Measurements from ENCODE around the gene LATS1.
"Not testable (repeated sequence)": the region's sequence is repeated elsewhere in the genome, so short reads cannot be mapped to it uniquely, and the experiment has no call there.

The LATS1 gene

DNA sequence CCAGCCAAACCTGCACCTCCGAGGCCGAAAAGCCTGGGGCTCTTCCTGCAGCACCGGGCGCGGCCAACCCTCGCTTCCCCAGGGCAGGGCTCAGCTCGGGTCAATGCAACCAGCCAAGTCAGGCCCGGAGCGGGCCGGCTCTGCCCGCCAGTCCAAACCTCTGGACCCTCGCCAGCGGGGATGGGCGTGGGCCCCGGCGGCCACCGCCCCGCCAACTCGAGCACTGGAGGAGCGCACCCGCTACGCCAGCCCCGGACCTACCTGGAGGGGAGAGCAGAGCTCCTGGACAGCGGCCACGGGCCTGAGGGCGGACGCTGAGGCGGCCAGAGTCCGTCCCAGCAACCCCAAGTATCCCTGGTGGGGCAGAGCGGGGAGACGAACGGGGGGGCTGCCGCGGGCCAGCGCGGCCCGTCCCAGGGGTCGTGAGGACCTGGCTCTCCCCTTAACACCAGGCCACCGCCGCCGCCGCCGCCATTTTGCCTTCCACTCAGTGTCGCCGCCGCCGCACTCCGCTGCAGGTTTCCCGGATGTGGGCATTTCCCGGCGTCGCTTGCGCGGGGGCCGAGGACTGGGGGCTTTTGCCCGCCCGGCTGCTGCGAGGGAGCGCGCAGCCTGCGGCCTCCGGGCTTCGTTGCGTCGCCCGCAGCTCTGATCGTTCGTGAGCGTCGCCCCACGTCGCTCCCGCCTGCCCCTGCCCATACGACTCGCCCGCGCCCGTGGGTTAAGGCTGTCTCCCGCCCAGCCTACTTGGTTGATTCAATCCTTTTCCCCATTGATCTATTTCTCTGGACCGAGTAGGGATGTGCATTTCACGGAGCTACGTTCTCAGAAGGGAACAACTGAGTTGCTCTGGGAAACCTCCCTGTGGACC, at the start of gene LATS1:
LATS1 (minus strand) TSS at position 514 of the 871 bp plus-strand sequence. CDS start 15,975 bp downstream, outside the sequence.
- Mint-ChIP-seq H3K4me3 (peak within 1 kb of the TSS; percentile 98 to 100), H3K27me3 (no peaks in the 10 kb centered on the region), H3K9me3 (no peaks in the 10 kb centered on the region), H3K4me1 (peaks cover 18% of the 10 kb centered on the region), H3K27ac (peak within 1 kb of the TSS; percentile 97 to 98)
- DNase-seq = peak; percentile 91 to 93
- peak; percentile 94 for ATAC-seq

DNA sequence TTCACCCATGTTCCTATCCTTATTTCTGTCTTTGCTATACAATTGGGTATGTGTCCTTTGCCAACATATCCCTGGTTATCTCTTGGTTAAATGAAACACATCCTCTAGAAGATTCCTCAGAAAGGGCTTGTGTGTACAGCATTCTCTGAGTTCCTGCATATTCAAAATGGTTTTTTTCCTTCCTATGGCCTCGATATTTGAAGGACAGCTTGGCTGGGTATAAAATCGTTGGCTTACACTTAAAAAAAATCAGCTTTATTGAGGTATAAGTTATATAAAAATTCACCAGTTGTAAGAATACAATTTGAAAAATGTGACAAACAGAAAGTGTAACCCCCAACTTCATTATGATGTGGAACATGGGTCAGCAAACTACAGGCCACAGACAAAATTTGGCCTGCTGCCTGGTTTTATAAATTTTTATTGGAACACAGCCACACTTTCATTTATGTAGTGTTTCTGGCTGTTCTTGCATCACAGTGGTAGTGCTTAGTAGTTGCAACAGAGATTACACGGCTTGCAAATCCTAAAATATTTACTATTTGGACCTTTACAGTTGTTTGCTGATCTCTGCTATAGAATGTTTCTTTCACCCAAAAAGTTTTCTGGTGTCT, 48.4 kb upstream of the LATS1 start:
- Mint-ChIP-seq H3K4me1 (no peaks in the 10 kb centered on the region), H3K27ac (no peak overlapping the region), H3K4me3 (no peak overlapping the region), H3K9me3 (peaks cover 10 to 14% of the 10 kb centered on the region in 2 donors), H3K27me3 (no peaks in the 10 kb centered on the region)
- ATAC-seq (no peak), DNase-seq (no peak)

DNA sequence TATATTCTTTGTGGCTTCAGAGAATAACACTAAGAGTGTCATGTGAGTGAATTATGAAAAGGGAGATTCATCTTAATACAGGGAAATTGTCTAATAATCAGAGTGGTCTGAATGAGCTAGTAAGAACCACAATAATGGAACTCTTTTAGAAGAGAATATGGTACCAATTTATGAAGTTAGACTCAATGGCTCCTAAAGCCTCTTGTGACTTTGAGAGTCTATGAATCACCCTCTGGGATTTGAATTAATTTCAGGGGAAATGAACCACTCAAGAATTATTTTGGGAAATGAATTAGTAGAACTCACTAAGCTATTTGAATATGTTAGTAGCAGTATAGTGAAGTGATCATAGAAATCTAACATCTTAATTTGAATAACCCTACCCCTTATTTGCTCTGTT, 46.0 kb upstream of the LATS1 start:
- ATAC-seq = no peak
- Mint-ChIP-seq H3K9me3 (peaks cover 10 to 14% of the 10 kb centered on the region in 2 donors), H3K4me1 (no peaks in the 10 kb centered on the region), H3K27me3 (no peaks in the 10 kb centered on the region), H3K4me3 (no peak overlapping the region), H3K27ac (no peak overlapping the region)
- DNase-seq = no peak

DNA sequence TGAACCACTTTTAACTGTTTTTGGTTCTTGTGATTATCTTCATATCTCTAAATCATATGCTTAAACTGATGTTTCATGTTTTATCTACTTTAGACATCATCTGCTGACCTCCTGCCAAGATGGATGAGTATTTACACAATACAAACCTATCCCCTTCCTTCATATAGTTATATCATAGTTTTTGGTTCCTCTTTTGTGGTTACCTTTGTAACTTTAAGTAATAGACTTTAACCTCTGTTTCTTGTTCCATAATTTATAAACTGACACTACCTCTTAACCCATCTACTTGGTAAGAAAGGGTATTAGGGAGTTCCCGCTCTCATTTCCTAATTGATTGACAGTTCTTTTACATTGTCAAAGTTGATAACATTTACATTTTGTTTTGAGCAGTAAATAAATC, 43.5 kb upstream of the LATS1 start:
- DNase-seq (no peak), ATAC-seq (no peak)
- Mint-ChIP-seq H3K27me3 (no peaks in the 10 kb centered on the region), H3K9me3 (peaks cover 5 to 8% of the 10 kb centered on the region in 2 donors), H3K4me3 (no peak overlapping the region), H3K27ac (no peak overlapping the region), H3K4me1 (no peaks in the 10 kb centered on the region)

DNA sequence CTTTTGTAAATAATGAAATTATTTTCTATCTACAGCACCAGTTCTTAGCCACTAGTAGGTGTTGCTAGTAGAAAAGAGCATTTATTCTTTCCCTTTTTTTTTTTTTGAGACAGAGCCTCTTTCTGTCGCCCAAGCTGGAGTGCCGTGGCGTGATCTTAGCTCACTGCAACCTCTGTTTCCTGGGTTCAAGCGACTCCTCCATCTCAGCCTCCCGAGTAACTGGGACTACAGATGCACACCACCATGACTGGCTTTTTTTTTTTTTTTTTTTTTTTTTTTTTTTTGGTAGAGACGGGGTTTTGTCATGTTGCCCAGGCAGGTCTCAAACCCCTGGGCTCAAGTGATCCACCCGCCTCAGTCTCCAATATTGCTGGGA, 38.3 kb upstream of the LATS1 start:
- H3K4me3 Mint-ChIP-seq = no peak overlapping the region
- no peaks in the 10 kb centered on the region for H3K9me3 Mint-ChIP-seq
- H3K27ac Mint-ChIP-seq = no peak overlapping the region
- ATAC-seq (no peak), DNase-seq (no peak)
- peaks cover 13% of the 10 kb centered on the region for H3K4me1 Mint-ChIP-seq
- H3K27me3 Mint-ChIP-seq = no peaks in the 10 kb centered on the region

DNA sequence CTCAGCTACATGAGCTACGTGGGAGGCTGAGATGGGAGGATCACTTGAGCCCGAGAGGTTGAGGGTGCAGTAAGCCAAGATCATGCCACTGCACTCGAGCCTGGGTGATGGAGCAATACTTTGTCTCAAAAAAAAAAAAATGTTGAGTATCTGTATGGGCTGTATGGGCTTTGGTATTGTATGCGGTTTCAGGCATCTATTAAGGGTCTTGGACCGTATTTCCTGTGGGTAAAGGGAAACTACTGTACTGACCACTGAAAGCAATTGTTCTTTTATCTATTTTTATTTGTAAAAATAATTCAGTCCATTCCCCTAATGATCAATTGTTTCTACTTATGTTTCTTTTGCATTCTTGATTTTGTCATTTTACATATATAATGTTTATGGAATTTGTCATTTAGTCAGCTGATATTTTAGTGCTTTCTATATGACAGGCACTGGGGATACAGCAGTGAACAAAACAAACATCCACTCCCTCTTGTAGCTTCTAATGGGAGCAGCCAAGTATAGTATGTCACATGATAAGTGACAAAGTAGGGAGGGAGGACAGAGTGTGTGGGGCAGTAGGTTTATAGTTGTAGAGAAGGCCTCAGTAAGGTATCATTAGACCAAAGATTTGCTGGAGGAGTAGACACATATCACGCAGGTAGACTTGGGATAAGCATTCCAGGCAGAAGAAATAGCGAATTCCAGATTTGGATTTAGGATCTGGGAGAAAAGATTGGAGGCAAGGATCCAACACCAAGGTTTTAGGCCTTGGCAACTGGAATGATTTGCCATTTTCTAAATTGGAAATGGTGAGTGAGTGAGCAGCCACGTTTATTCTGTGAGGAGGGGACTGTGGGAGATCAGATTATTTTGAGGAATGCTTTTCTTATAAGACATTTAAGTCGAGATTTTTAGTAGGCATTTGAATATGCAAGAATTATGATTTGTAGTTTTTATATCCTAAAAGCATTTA, 37.7 kb upstream of the LATS1 start:
- DNase-seq (no peak), ATAC-seq (no peak)
- Mint-ChIP-seq H3K9me3 (no peaks in the 10 kb centered on the region), H3K27me3 (no peaks in the 10 kb centered on the region), H3K27ac (peak overlapping the region in 1 of 2 donors; percentile 16), H3K4me1 (peaks cover 18% of the 10 kb centered on the region), H3K4me3 (no peak overlapping the region)

DNA sequence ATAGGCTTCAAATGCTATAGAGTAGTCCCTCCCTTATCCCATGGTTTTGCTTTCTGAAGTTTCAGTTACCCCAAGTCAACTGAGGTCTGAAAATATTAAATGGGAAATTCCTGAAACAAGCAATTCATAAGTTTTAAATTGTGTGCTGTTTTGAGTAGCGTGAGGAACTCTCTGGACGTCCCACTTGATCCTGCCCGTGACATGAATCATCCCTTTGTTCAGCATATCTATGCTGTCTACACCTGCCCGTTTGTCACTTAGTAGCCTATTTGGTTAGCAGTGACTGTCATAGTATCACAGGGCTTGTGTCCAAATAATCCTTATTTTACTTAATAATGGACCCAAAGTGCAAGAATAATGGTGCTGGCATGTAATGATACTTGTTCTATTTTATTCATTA, 36.6 kb upstream of the LATS1 start:
- Mint-ChIP-seq H3K27ac (no peak overlapping the region), H3K9me3 (no peaks in the 10 kb centered on the region), H3K4me3 (no peak overlapping the region), H3K4me1 (peaks cover 21% of the 10 kb centered on the region), H3K27me3 (no peaks in the 10 kb centered on the region)
- no peak for DNase-seq
- ATAC-seq = no peak

DNA sequence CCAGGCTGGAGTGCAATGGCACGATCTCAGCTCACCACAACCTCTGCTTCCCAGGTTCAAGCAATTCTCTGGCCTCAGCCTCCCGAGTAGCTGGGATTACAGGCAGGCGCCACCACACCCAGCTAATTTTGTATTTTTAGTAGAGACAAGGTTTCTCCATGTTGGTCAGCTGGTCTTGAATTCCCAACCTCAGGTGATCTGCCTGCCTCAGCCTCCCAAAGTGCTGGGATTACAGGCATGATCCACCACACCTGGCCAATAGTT, 35.4 kb upstream of the LATS1 start:
- peaks cover 28% of the 10 kb centered on the region for H3K4me1 Mint-ChIP-seq
- not testable (repeated sequence) for H3K27me3 Mint-ChIP-seq, DNase-seq, H3K4me3 Mint-ChIP-seq, ATAC-seq, H3K27ac Mint-ChIP-seq, H3K9me3 Mint-ChIP-seq

DNA sequence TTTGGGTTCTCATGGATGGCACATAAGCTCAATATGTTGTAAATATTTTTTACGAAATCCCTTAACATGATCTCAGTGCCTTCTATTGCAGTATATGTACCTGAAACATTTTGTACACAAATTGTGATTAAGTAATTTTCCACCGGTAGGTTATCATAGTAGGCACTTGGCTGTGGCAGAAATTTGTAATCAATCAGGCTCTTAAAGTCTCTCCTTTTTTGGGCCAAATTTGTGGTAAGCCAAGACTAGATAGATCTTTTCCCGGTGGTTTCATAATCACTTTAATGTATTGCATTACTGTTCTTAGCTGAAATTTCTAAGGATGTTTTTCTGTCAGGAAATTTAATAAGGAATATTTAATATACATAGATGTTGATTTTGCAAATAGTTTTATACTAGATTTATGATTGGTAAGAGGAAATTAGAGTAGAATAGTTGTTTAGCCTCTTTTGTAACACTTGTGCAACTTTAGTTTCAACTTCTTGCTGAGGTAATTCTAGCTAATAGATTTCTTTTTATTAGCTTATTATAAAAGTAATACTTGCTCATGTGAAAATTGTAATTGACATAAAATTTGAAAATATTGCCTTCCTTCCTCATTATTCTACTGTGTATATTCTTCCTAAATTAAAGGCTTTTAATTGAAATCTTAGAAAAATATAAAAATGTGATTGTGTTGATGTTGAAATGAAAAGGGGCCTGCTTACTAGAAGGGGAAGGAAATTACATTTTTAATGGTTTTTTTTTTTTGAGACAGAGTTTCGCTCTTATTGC, 34.9 kb upstream of the LATS1 start:
- H3K9me3 Mint-ChIP-seq = no peaks in the 10 kb centered on the region
- DNase-seq (no peak), ATAC-seq (no peak)
- H3K27me3 Mint-ChIP-seq = no peaks in the 10 kb centered on the region
- H3K27ac Mint-ChIP-seq = no peak overlapping the region
- peaks cover 30% of the 10 kb centered on the region for H3K4me1 Mint-ChIP-seq
- no peak overlapping the region for H3K4me3 Mint-ChIP-seq

DNA sequence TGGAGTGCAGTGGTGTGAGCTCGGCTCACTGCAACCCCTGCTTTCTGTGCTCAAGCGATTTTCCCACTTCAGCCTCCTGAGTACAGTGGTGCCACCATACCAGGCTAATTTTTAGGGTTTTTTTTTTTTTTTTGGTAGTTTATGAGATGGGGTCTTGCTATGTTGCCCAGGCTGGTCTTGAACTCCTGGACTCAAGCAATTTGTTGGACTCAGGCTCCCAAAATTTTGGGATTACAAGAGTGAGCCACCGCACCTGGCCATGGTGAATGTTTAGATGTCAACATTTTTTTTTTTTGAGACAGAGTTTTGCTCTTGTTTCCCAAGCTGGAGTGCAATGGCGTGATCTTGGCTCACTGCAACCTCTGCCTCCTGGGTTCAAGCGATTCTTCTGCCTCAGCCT, 34.0 kb upstream of the LATS1 start:
- not testable (repeated sequence) for ATAC-seq, H3K27me3 Mint-ChIP-seq, DNase-seq, H3K9me3 Mint-ChIP-seq, H3K27ac Mint-ChIP-seq
- H3K4me3 Mint-ChIP-seq = peak overlapping the region in 1 of 2 donors; percentile 12
- peaks cover 39% of the 10 kb centered on the region for H3K4me1 Mint-ChIP-seq

DNA sequence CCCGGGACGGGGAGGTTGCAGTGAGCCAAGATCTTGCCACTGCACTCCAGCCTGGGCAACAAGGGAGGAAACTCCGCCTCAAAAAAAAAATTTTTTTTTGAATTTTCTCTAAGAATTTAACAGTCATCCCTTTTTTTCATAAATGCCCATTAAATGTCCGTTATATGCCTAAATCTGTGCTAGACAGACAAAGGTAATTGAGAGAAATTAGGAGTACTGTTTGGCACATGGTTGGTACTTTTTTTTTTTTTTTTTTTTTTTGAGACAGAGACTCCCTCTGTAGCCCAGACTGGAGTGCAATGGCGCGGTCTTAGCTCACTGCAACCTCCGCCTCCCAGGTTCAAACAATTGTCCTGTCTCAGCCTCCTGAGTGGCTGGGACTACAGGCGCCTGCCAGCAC, 33.3 kb upstream of the LATS1 start:
- Mint-ChIP-seq H3K27ac (no peak overlapping the region), H3K4me3 (peak overlapping the region; percentile 89 to 98), H3K9me3 (no peaks in the 10 kb centered on the region), H3K27me3 (no peaks in the 10 kb centered on the region), H3K4me1 (peaks cover 44% of the 10 kb centered on the region)
- ATAC-seq (no peak), DNase-seq (no peak)

DNA sequence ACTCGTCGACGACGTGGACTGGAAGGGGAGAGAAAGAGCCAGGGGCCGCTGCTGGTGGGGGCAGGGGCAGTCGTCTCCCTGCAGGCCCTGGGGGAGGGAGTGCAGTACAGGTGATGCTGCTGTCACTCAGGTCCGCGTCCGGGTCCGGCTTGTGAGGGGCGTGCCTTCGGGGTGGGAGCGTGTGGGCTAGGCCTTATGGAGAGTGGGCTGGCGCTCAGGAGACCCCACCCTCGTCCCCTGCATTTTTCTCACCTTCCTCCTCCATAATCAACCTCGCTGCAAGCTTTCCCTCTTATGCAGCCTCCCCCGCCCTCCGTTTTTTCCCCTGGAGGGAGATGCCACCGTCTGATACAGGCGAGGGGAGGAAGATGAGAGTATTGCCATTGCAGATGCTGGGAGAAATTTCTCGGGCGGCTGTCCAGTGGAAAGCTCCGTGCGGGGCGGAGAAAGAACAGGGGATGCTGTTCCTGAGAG, 32.3 kb upstream of the LATS1 start:
- Mint-ChIP-seq H3K27me3 (no peaks in the 10 kb centered on the region), H3K4me1 (peaks cover 50% of the 10 kb centered on the region), H3K27ac (peak overlapping the region; percentile 82 to 94), H3K4me3 (peak overlapping the region; percentile 89 to 98), H3K9me3 (no peaks in the 10 kb centered on the region)
- ATAC-seq (peak; percentile 51), DNase-seq (peak; percentile 67 to 68)

DNA sequence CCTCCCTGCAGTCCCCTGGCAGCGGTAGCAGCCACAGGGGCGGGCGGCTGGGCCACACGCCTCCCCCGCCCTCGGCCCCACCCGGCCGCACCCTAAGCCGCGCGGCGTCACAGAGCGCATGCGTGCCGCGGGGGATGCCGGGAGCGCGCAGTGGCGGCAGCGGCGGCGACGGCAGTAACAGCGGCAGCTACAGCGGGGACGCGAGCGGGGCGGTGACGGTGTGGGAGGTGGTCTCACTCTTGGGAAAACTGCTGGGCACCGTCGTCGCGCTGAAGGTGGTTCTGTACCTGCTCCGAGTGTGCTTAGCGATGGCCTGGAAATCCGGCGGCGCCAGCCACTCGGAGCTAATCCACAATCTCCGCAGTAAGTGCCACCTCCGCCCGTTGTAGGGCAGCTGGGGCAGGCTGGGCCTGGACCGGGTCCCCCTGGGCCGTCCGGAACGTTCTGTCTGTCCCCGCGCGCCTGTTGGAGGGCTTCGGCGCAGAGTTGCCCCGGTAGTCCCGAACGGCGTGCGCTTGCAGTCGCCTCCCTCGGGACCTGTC, 31.8 kb upstream of the LATS1 start, which contains the start of gene PCMT1:
PCMT1 (plus strand) TSS at position 148 of the 542 bp plus-strand sequence; CDS start at position 309, 161 bp downstream.
- ATAC-seq = peak; percentile 91
- Mint-ChIP-seq H3K27me3 (no peaks in the 10 kb centered on the region), H3K4me3 (peak within 1 kb of the TSS; percentile 89 to 98), H3K27ac (peak within 1 kb of the TSS; percentile 92 to 94), H3K9me3 (no peaks in the 10 kb centered on the region), H3K4me1 (peaks cover 51% of the 10 kb centered on the region)
- DNase-seq = peak; percentile 95 to 97

DNA sequence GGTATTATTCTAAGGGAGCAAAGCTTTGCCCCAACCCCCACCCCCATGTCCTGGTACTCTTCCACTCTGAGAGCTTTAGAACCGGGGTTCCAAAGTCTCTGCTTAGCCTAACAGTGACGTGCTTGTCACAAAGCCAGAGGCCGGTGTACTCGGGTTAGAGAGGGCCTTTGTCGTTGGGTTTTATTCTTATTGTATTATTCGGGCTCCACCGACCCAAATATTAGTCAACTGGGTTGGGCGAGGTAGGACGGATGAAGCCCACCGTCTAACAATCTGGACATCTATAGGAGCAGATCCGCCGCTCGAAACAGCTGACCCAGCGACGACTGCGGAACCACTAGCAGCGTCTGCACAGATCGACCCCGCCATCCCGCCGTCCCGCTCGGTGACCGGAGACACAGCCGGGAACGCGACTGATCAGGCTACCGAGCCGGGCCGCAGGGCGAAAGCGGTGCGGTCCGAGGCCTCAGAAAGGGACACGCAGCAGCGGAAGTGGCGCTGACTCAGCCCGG, 31.2 kb upstream of the LATS1 start:
- not testable (repeated sequence) for H3K27me3 Mint-ChIP-seq, H3K9me3 Mint-ChIP-seq, DNase-seq
- H3K27ac Mint-ChIP-seq = peak overlapping the region; percentile 92 to 94
- peak; percentile 40 for ATAC-seq
- H3K4me1 Mint-ChIP-seq = peaks cover 51% of the 10 kb centered on the region
- H3K4me3 Mint-ChIP-seq = peak overlapping the region; percentile 89 to 98

Data from stimulated activated naive CD8-positive, alpha-beta T cell treated with anti-CD3 and anti-CD28 coated beads, Interleukin-15, amount 100 ng/mL, for 72 hours (primary cell).